Loucy (cell line): Measurements from ENCODE around the gene TNC.

Experiments
- H2AFZ ChIP-seq: fragments of 200-600 bp; sonication (generic); 2 replicates; pipeline ENCODE4 v1.6.0; 2016; ENCODE audit warnings: antibody characterized with exemption, mild to moderate bottlenecking, low read length, moderate library complexity
- H3F3A ChIP-seq: fragments of 200-600 bp; 2 replicates; pipeline ENCODE4 v1.6.0; 2016; ENCODE audit warnings: antibody characterized with exemption, low read depth, mild to moderate bottlenecking
- H3K27me3 ChIP-seq: fragments of 200-600 bp; sonication (generic); 2 replicates; pipeline ENCODE4 v1.6.1; 2014; ENCODE audit warnings: low read length, mild to moderate bottlenecking; ENCODE audit not compliant: insufficient read depth, poor library complexity, severe bottlenecking
- H3K36me3 ChIP-seq: fragments of 200-600 bp; sonication (generic); 2 replicates; pipeline ENCODE4 v1.6.1; 2016; ENCODE audit warnings: low read length; ENCODE audit not compliant: insufficient read depth
- H3K4me1 ChIP-seq: fragments of 200-600 bp; sonication (generic); 2 replicates; pipeline ENCODE4 v1.5.1; 2014; ENCODE audit warnings: low read length, mild to moderate bottlenecking; ENCODE audit not compliant: insufficient read depth, poor library complexity, severe bottlenecking
- H3K4me2 ChIP-seq: fragments of 200-600 bp; sonication (generic); 2 replicates; pipeline ENCODE4 v1.6.0; 2014; ENCODE audit warnings: antibody characterized with exemption, low read length, low read depth, mild to moderate bottlenecking; ENCODE audit not compliant: poor library complexity, severe bottlenecking
- H3K4me3 ChIP-seq: fragments of 200-600 bp; sonication (generic); 2 replicates; pipeline ENCODE4 v1.5.1; 2014; ENCODE audit warnings: low read length, mild to moderate bottlenecking, mixed read lengths; ENCODE audit not compliant: poor library complexity, severe bottlenecking
- H3K79me2 ChIP-seq: fragments of 200-600 bp; sonication (generic); 2 replicates; pipeline ENCODE4 v1.6.1; 2014; ENCODE audit warnings: low read length; ENCODE audit not compliant: insufficient read depth
- H3K9ac ChIP-seq: fragments of 200-600 bp; sonication (generic); 2 replicates; pipeline ENCODE4 v1.6.0; 2014; ENCODE audit warnings: mild to moderate bottlenecking, low read depth, low read length, moderate library complexity; ENCODE audit not compliant: poor library complexity, severe bottlenecking
- H3K9me2 ChIP-seq: fragments of 200-600 bp; sonication (generic); replicated peaks from 2 replicates; pipeline ENCODE4 v1.6.1; 2016; ENCODE audit warnings: low read depth, low read length, mixed read lengths
- H3K9me3 ChIP-seq: fragments of 200-600 bp; sonication (generic); 2 replicates; pipeline ENCODE4 v1.6.1; 2014; ENCODE audit warnings: mild to moderate bottlenecking, antibody characterized with exemption, low read length, low read depth; ENCODE audit not compliant: insufficient read depth
- H4K20me1 ChIP-seq: fragments of 200-600 bp; sonication (generic); 2 replicates; pipeline ENCODE4 v1.6.0; 2014; ENCODE audit warnings: antibody characterized with exemption, low read length, mild to moderate bottlenecking; ENCODE audit not compliant: insufficient read depth, poor library complexity, severe bottlenecking
- CTCF ChIP-seq: fragments of 200-600 bp; sonication (generic); conservative IDR thresholded peaks from 2 replicates; pipeline ENCODE4 v1.5.1; 2014; ENCODE audit warnings: mild to moderate bottlenecking, antibody characterized with exemption, low read length
- EZH2phosphoT487 ChIP-seq: fragments of 200-600 bp; IDR thresholded peaks from 2 replicates; pipeline ENCODE4 v1.6.1; 2018; ENCODE audit warnings: antibody characterized with exemption, mild to moderate bottlenecking, moderate library complexity, borderline replicate concordance

Gene TNC

DNA sequence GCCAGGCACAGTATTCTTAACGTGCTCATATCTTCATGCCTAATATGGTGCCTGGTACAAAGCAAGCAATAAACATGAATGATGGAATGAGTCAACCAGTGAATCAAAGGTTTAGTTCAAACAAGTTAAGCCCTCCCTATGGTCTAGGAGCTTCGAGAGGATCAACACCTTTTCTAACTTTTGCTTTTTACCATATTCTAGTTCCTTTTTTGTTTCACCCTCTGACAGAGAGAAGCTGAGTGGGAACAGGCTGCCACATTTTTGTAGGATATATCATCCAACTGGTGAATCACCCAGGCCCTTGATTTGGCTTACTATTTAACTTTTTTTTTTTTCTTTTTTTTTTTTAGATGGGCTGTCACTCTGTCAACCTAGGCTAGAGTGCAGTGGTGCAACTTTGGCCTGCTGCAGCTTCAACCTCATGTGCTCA lies 39.3 kb upstream of the TNC start:
- TF ChIP-seq EZH2phosphoT487 (no peak), CTCF (no peak)
- no peaks in the 10 kb centered on the region for H3K27me3 ChIP-seq
- no peaks in the 10 kb centered on the region for H3K36me3 ChIP-seq
- H3K4me3 ChIP-seq = no peak overlapping the region
- H2AFZ ChIP-seq = no peak overlapping the region
- H3K79me2 ChIP-seq = no peaks in the 10 kb centered on the region
- H3F3A ChIP-seq = no peaks in the 10 kb centered on the region
- H3K9me2 ChIP-seq = no peaks in the 10 kb centered on the region
- H3K9ac ChIP-seq = no peak overlapping the region
- no peak overlapping the region for H3K4me2 ChIP-seq
- H3K4me1 ChIP-seq = no peaks in the 10 kb centered on the region
- no peaks in the 10 kb centered on the region for H4K20me1 ChIP-seq
- H3K9me3 ChIP-seq = no peaks in the 10 kb centered on the region

DNA sequence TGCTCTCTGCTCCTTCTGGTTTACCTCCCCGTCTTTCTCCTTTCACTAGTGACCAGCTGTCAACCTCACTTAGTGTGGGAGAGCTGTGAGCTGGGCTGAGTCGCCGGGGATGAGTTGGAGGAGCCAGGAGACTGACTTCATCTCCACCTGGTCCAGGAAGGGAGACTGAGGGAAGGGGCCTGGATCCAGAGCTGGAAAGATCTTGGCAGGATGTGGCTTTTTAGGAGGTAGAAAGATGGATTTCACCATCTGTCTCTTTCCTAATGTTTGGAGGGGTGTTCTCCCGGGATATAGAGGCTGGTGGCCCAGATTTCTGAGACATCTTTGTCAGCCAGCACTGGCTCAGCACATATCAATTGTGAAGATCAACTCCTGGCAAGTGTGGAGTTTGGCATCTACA lies 37.1 kb upstream of the TNC start:
- TF ChIP-seq EZH2phosphoT487 (no peak), CTCF (no peak)
- H2AFZ ChIP-seq = no peak overlapping the region

DNA sequence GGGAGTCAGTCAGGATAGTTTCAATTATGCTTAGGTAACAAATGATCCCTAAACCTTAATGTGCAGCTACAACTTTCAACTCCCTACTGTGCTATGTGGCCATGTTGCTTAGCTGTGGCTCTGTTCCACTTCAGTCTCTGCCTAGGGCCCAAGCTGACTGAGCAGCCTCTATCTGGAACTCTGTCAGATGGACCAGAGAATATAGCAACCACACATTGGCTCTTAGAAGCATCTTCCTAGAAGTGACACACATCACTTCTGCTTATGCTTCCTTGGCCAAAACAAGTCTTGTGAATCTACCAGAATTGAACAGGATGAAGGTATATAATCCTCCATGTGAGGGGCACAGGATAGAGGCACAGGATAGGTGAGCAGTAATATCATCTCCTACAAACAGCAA lies 36.7 kb upstream of the TNC start:
- TF ChIP-seq CTCF (no peak), EZH2phosphoT487 (no peak)
- Histone ChIP-seq H3F3A (no peaks in the 10 kb centered on the region), H3K4me2 (no peak overlapping the region), H4K20me1 (no peaks in the 10 kb centered on the region), H3K4me1 (no peaks in the 10 kb centered on the region), H3K27me3 (no peaks in the 10 kb centered on the region), H2AFZ (no peak overlapping the region), H3K4me3 (no peak overlapping the region), H3K9me3 (no peaks in the 10 kb centered on the region), H3K9ac (no peak overlapping the region), H3K9me2 (no peaks in the 10 kb centered on the region), H3K79me2 (no peaks in the 10 kb centered on the region), H3K36me3 (no peaks in the 10 kb centered on the region)

More for the DNA sequence above, 37.1 kb upstream of the TNC start:
- Histone ChIP-seq H3F3A (no peaks in the 10 kb centered on the region), H4K20me1 (no peaks in the 10 kb centered on the region), H3K9ac (no peak overlapping the region), H3K79me2 (no peaks in the 10 kb centered on the region), H3K27me3 (no peaks in the 10 kb centered on the region), H3K4me3 (no peak overlapping the region), H3K9me2 (no peaks in the 10 kb centered on the region), H3K36me3 (no peaks in the 10 kb centered on the region), H3K4me2 (no peak overlapping the region), H3K4me1 (no peaks in the 10 kb centered on the region), H3K9me3 (no peaks in the 10 kb centered on the region)
